Neural progenitor cell (in vitro differentiated cells): ENCODE data around the gene NOTCH4.

Experiments
- CTCF ChIP-seq: fragments of 200-600 bp; sonication (generic); IDR thresholded peaks from 2 replicates; pipeline ENCODE4 v1.5.1; 2017; ENCODE audit warnings: antibody characterized with exemption, mild to moderate bottlenecking
- EZH2phosphoT487 ChIP-seq: fragments of 200-600 bp; sonication (generic); IDR thresholded peaks from 2 replicates; pipeline ENCODE4 v1.6.1; 2017; ENCODE audit warnings: antibody characterized with exemption

- no peak for TF ChIP-seq CTCF
- TF ChIP-seq EZH2phosphoT487: no peak
These were observed 829 bp upstream of the NOTCH4 start for GRCh38 chr6:32224696-32225095.
